Activated CD4-positive, CD25-positive, alpha-beta regulatory T cell treated with anti-CD3 and anti-CD28 coated beads, Interleukin-2, amount 50 U/mL, for 24 hours (primary cell): ENCODE data around the gene STK32B.

Experiments
- ATAC-seq, 2 donors: fragments of 150-1000 bp; cut with Tn5 transposase; one replicate each; pipeline ENCODE4 v1.10.0; 2021; ENCODE audit warnings: mild to moderate bottlenecking in 1 of 2, moderate library complexity in 1 of 2

The STK32B gene

GRCh38 chr4:5456296-5456845 is 405.1 kb downstream of the STK32B start:
- no peak for ATAC-seq

- ATAC-seq: no peak
Observed at GRCh38 chr4:5458676-5459075, 407.4 kb downstream of the STK32B start.

DNA sequence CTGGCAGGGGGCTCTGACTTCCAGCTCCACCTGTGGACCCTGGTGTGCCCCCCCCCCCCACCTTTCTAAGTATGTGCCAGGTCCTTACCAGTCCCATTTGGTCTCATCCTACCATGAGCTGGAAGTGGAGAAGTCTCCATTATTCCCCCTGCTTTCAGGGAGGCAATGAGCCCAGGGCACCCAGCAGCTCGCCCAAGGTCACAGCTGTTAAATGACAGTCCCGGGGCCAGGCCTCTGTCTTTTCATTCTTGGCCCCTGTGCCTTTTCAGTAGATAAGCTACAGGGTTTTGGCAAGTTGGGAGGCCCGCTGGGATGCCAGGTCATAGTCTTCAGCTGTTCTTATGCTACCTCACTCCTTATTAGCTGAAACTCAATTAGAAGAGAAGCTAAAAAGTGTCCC is 408.0 kb downstream of the STK32B start:
- no peak for ATAC-seq

GRCh38 chr4:5460106-5460801 is 409.0 kb downstream of the STK32B start:
- no peak for ATAC-seq

DNA sequence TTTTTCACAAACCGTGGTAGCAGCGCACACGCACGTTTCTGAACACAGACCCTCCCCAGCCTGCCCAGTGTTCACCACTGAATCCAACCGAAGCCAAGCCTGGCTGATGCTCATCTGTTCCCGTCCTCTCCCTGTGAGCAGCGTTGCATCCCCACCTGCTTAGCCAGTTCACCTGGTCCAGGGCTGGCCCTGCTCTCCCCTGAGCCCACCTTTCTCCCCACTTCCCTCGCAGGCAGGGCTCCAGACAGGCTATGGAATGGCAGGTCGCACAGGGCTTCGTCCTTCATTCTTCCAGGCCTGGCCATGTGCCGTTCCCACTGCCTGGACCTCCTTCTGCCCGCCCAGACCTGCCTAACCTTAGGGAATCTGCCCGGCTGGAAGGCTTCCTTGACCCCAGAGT is 410.2 kb downstream of the STK32B start:
- no peak for ATAC-seq

DNA sequence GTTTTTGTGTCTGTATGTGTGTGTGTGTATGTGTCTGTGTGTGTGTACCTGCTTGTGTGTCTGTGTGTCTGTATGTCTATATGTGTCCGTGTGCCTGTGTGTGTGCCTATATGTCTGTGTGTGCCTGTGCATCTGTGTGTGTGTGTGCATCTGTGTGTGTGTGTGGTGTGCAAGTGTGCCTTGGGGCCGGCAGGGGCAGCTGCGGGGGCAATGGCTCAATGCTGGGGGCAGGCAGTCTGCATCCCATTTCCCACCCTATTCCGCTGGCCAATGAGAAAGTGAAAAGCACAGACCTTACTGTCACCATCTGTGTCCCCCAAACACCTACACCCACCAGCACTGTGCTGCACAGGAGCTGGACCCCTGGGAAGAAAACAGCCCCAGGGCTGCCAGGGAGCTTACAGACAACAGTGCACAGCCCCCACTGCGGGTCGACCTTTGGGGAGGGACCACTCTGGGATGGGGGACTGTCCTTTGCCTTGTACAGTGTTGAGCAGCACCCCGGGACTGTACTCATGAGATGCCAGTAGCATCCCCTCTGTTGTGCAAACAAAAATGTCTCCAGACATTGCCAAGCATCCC is 411.1 kb downstream of the STK32B start:
- ATAC-seq: no peak

DNA sequence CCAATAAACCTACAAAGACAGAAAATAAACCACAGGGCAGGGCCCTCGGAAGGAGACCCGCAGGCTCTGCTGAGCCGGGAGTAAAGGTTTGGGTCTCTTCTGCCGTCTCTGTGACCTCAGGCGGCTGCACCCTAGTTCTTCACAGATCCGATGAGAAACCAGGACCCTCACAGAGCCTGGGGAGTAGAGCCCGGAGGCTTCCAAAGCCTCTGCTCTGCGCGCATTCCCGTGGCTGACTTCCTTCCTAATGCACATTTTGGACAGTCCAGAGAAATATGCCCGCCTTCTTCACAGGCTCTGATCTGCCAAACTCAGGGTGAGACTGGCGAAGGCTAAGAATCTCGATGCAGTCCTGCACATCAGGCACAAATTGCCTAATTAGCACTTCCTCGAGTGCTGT is 411.6 kb downstream of the STK32B start:
- ATAC-seq: no peak

- no peak for ATAC-seq
Observed at GRCh38 chr4:5463361-5463760, 412.1 kb downstream of the STK32B start.

DNA sequence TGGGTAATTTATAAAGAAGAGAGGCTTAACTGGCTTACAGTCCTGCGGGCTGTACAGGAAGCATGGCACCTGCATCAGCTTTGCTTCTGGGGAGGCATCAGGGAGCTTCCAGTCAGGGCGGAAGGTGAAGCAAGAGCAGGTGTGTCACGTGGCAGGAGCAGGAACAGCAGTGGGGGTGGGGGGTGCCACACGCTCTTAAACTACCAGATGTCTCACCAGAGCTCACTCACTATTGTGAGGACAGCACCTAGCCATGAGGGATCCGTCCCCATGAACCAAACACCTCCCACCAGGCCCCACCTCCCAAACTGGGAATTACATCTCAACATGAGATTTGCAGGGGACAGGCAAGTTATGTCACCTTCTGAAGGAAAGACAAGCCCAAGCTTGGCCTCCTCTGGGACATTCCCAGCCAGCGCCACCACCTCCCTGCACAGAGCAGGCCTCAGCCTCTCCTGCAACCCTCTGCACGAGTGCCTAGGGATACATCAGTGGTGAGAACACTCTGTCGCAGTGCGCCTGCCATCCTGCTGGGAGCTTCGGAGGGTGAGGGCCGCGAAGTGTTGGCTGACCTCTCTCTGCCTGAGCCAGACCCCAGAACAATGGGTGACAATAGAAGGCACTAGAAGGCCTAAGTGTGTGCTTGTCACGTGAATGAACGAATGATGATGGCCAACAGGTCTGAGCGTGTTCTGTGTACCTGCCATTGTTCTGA is 412.8 kb downstream of the STK32B start:
- no peak for ATAC-seq

- ATAC-seq: no peak
Observed at GRCh38 chr4:5465529-5465928, 414.2 kb downstream of the STK32B start.

GRCh38 chr4:5465956-5466355 is 414.7 kb downstream of the STK32B start:
- no peak for ATAC-seq

DNA sequence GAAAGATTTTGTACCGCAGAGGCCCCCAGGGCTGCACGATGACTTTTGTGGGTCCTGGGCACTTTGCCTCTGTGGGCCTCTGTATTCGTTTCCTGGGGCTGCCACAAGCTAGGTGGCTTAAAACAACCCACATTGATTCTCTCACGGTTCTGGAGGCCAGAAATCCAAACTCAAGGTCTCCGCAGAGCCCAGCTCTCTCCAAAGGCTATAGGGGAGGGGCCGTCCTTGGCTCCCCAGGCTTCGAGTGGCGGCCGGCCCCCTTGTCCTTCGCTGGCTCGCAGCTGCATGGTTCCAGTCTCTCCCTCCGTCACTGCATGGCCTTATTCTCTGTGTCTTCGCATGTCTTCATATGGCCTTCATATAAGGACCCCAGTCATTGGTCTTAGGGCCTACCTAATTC is 415.8 kb downstream of the STK32B start:
- ATAC-seq: no peak

DNA sequence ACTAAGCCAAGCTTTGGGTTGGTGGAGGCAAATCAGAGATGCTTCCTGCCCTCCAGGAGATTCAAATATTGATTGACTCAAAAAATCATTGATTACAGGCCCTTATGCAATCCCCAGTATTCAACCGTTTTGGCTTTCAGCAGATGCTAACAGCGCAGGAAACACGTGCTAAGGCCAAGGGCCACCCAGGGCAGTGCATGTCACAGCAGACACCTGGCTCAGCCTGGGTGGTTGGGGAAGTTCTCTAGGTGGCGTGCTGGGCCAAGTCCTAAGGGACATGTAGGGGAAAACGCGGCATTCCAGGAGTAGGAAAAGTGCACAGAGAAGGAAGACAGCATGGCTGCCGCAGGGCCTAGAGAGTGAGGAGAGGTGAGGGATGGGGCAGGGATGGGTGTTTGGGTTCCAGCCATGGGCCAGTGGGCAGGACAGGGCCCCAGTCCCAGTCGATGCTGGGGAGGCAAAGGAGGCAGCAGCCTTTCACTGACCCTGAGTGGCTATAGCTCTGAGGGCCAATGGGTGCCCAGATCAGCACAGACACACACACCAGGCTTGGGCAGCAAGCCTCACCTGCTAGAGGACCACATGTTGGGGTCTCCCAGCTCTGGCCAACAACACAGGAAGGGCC is 418.0 kb downstream of the STK32B start:
- no peak for ATAC-seq

- no peak for ATAC-seq
Observed at GRCh38 chr4:5469861-5470260, 418.6 kb downstream of the STK32B start.

GRCh38 chr4:5470318-5471198 is 419.3 kb downstream of the STK32B start:
- no peak for ATAC-seq

DNA sequence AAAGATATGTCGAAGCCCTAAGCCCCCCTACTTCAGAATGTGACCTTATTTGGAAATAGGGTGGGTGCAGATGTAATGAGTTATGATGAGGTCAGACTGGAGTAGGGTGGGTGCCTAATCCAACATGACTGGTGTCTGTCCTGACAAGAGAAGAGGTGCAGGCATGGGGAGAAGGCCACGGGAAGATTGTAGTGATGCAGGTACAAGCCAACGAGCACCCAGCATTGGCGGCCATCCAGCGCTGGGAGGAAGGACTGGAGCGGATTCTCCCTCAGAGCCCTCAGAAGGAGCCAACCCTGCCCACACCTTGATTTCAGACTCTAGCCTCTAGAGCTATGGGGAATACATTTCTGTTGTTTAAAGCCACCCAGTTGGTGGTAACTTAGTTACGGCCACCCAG is 419.9 kb downstream of the STK32B start:
- ATAC-seq: no peak

DNA sequence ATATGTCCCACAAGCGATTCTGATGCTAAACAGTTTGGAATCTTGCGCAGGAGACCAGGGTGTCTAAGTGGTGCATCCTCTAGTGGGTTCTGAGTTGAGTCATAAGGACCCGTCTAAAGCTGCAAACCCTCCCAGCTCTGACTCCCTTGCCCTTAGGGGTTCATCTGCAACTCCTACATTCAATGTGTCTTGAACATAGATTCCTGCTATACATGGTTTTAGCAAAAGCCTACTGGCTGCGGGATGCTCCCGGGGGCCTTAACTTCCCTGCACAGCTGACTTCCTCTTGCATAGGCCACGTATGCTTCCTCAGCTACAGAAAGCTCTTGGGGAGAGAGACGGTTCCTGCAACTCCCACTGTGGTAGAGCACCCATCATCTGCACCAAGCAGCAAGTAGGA is 420.4 kb downstream of the STK32B start:
- ATAC-seq: no peak

DNA sequence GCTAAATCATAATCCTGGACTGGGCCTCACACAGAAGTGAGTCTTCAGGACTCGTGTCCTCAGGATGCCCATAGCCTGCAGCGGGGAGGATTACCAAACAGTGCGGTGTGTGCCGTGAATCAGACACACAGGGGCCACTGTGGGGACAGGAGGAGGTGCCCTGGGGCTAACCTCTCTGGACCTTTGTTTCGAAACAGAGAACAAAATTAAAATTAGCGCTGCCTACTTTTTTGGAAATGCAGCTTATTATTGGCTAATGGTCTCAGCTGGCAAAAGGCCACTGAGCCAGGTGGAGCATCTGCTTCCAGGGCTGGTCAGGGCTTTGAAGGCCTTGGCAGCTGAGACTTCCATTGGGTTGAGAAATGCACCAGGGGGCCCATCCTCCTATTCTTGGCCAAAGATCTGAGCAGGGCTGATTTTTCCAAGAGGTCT is 420.9 kb downstream of the STK32B start:
- no peak for ATAC-seq

- no peak for ATAC-seq
Observed at GRCh38 chr4:5473125-5473524, 421.8 kb downstream of the STK32B start.

DNA sequence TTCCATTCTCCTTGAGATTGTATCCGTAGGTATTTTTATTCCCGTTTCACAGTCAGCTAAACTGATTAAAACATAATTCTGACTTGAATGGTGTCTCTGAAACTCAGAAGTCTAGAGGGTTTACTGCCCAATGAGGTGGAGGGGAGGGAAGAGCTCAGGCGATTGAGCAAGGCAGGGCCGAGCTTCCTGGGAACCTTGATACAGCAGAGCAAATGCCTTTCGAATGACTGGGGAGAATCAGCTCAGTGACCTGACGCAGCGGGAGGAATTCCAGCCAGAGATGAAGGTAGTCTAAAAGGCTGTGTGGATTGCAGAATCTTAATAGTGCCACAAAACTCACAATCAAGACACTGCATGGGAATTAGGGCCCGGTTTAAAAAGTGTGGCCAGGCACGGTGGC is 423.5 kb downstream of the STK32B start:
- ATAC-seq: no peak

GRCh38 chr4:5477613-5478012 is 426.3 kb downstream of the STK32B start:
- ATAC-seq: no peak

GRCh38 chr4:5478169-5478568 is 426.9 kb downstream of the STK32B start:
- ATAC-seq: no peak
